ENCODE measurements around the gene PFAS. TPM values are rescaled to one million over a fixed set of nuclear protein-coding genes. Genes with fewer than 3 reads are reported as not detected.
"Not testable (repeated sequence)": the region's sequence is repeated elsewhere in the genome, so short reads cannot be mapped to it uniquely, and the experiment has no call there.

Gene PFAS
- polyA plus RNA-seq, 3 donors from 2014 or later = 5.4 to 18.2 (median 14.4) TPM

- H3K4me1 Mint-ChIP-seq = peaks cover 2 to 27% of the 10 kb centered on the region in 2 donors
- H3K36me3 Mint-ChIP-seq = peaks cover 31 to 75% (median 55%) of the 10 kb centered on the region in 3 donors
- no peak for DNase-seq
- H3K27me3 Mint-ChIP-seq (ENCODE audit: low read depth in 3 of 3) = peaks cover 0 to 2% (median 2%) of the 10 kb centered on the region in 3 donors
- H3K4me3 Mint-ChIP-seq = no peak overlapping the region
- H3K9me3 Mint-ChIP-seq = no peaks in the 10 kb centered on the region
- peak overlapping the region in 1 of 6 donors; percentile 55 for H3K27ac Mint-ChIP-seq
Measured at GRCh38 chr17:8235676-8236075, 13.4 kb upstream of the PFAS start.

- H3K9me3 Mint-ChIP-seq = no peaks in the 10 kb centered on the region
- DNase-seq = no peak
- peak overlapping the region in 1 of 6 donors; percentile 21 for H3K27ac Mint-ChIP-seq
- peaks cover 0 to 2% (median under 1%) of the 10 kb centered on the region in 3 donors for H3K27me3 Mint-ChIP-seq (ENCODE audit: low read depth in 3 of 3)
- H3K36me3 Mint-ChIP-seq = peaks cover 26 to 61% (median 45%) of the 10 kb centered on the region in 3 donors
- H3K4me1 Mint-ChIP-seq = peaks cover 2 to 27% of the 10 kb centered on the region in 2 donors
- no peak overlapping the region for H3K4me3 Mint-ChIP-seq
Measured at GRCh38 chr17:8237175-8237574, 11.9 kb upstream of the PFAS start.

- Mint-ChIP-seq H3K27me3 (ENCODE audit: low read depth in 3 of 3) (peaks cover 0 to 2% (median 0%) of the 10 kb centered on the region in 3 donors), H3K36me3 (peaks cover 22 to 59% (median 42%) of the 10 kb centered on the region in 3 donors), H3K4me1 (peaks cover 6 to 29% of the 10 kb centered on the region in 2 donors), H3K4me3 (no peak overlapping the region), H3K9me3 (no peaks in the 10 kb centered on the region), H3K27ac (peak overlapping the region in 2 of 6 donors; percentile 27 to 29)
- no peak for DNase-seq
Measured at GRCh38 chr17:8237886-8238285, 11.2 kb upstream of the PFAS start.

GRCh38 chr17:8243827-8244226, 5.3 kb upstream of the PFAS start:
- no peak overlapping the region for H3K4me3 Mint-ChIP-seq
- peaks cover 4 to 25% (median 17%) of the 10 kb centered on the region in 3 donors for H3K36me3 Mint-ChIP-seq
- peaks cover 46 to 65% of the 10 kb centered on the region in 2 donors for H3K4me1 Mint-ChIP-seq
- H3K27ac Mint-ChIP-seq = peak overlapping the region in 5 of 6 donors; percentile 16 to 86 (median 74)
- DNase-seq = no peak
- H3K9me3 Mint-ChIP-seq = no peaks in the 10 kb centered on the region
- H3K27me3 Mint-ChIP-seq (ENCODE audit: low read depth in 3 of 3) = peaks cover 13 to 21% (median 19%) of the 10 kb centered on the region in 3 donors

GRCh38 chr17:8244768-8245167, 4.3 kb upstream of the PFAS start:
- Mint-ChIP-seq H3K36me3 (peaks cover 2 to 18% (median 9%) of the 10 kb centered on the region in 3 donors), H3K9me3 (no peaks in the 10 kb centered on the region), H3K27ac (peak overlapping the region in 4 of 6 donors; percentile 49 to 94 (median 58)), H3K4me3 (no peak overlapping the region), H3K27me3 (ENCODE audit: low read depth in 3 of 3) (peaks cover 18 to 27% (median 25%) of the 10 kb centered on the region in 3 donors), H3K4me1 (peaks cover 54 to 67% of the 10 kb centered on the region in 2 donors)
- no peak for DNase-seq

- no peak for DNase-seq
- Mint-ChIP-seq H3K4me1 (peaks cover 42 to 50% of the 10 kb centered on the region in 2 donors), H3K36me3 (peaks cover 0 to 10% (median 4%) of the 10 kb centered on the region in 3 donors), H3K4me3 (peak overlapping the region; percentile 97 to 100 (median 98)), H3K27me3 (ENCODE audit: low read depth in 3 of 3) (peaks cover 18 to 27% (median 27%) of the 10 kb centered on the region in 3 donors), H3K27ac (peak overlapping the region; percentile 95 to 100 (median 99)), H3K9me3 (no peaks in the 10 kb centered on the region)
Measured at GRCh38 chr17:8249621-8250500, 772 bp downstream of the PFAS start.

- not testable (repeated sequence) for H3K9me3 Mint-ChIP-seq, H3K4me3 Mint-ChIP-seq, DNase-seq, H3K36me3 Mint-ChIP-seq, H3K27ac Mint-ChIP-seq
- Mint-ChIP-seq H3K27me3 (ENCODE audit: low read depth in 3 of 3) (peaks cover 18 to 24% (median 24%) of the 10 kb centered on the region in 3 donors), H3K4me1 (peaks cover 29 to 35% of the 10 kb centered on the region in 2 donors)
Measured at GRCh38 chr17:8251411-8251810, 2.3 kb downstream of the PFAS start.

GRCh38 chr17:8253801-8254200, 4.7 kb downstream of the PFAS start:
- Mint-ChIP-seq H3K9me3 (no peaks in the 10 kb centered on the region), H3K4me3 (no peak overlapping the region), H3K27ac (no peak overlapping the region), H3K4me1 (peaks cover 14 to 17% of the 10 kb centered on the region in 2 donors), H3K27me3 (ENCODE audit: low read depth in 3 of 3) (peaks cover 6 to 8% (median 6%) of the 10 kb centered on the region in 3 donors), H3K36me3 (peaks cover 0 to 9% (median 7%) of the 10 kb centered on the region in 3 donors)
- DNase-seq = no peak

GRCh38 chr17:8254881-8255280, 5.8 kb downstream of the PFAS start:
- DNase-seq = no peak
- H3K36me3 Mint-ChIP-seq = peaks cover 0 to 9% (median 7%) of the 10 kb centered on the region in 3 donors
- peaks cover 0 to 2% (median 0%) of the 10 kb centered on the region in 3 donors for H3K27me3 Mint-ChIP-seq (ENCODE audit: low read depth in 3 of 3)
- peaks cover 5 to 7% of the 10 kb centered on the region in 2 donors for H3K4me1 Mint-ChIP-seq
- H3K4me3 Mint-ChIP-seq = no peak overlapping the region
- H3K9me3 Mint-ChIP-seq = no peaks in the 10 kb centered on the region
- H3K27ac Mint-ChIP-seq = peak overlapping the region in 1 of 6 donors; percentile 22

- H3K9me3 Mint-ChIP-seq = no peaks in the 10 kb centered on the region
- H3K36me3 Mint-ChIP-seq = peaks cover 0 to 9% (median 7%) of the 10 kb centered on the region in 3 donors
- peaks cover 0 to under 1% of the 10 kb centered on the region in 2 donors for H3K4me1 Mint-ChIP-seq
- no peak overlapping the region for H3K4me3 Mint-ChIP-seq
- peaks cover 0 to 2% (median 0%) of the 10 kb centered on the region in 3 donors for H3K27me3 Mint-ChIP-seq (ENCODE audit: low read depth in 3 of 3)
- no peak for DNase-seq
- H3K27ac Mint-ChIP-seq = no peak overlapping the region
Measured at GRCh38 chr17:8255499-8255898, 6.4 kb downstream of the PFAS start.

GRCh38 chr17:8256291-8256690, 7.2 kb downstream of the PFAS start:
- peaks cover 4 to 13% (median 7%) of the 10 kb centered on the region in 3 donors for H3K36me3 Mint-ChIP-seq
- no peak overlapping the region for H3K4me3 Mint-ChIP-seq
- no peaks in the 10 kb centered on the region for H3K9me3 Mint-ChIP-seq

GRCh38 chr17:8256691-8257090, 7.6 kb downstream of the PFAS start:
- H3K27me3 Mint-ChIP-seq (ENCODE audit: low read depth in 3 of 3) = peaks cover 0 to 2% (median 0%) of the 10 kb centered on the region in 3 donors
- H3K4me3 Mint-ChIP-seq = no peak overlapping the region
- H3K36me3 Mint-ChIP-seq = peaks cover 4 to 13% (median 7%) of the 10 kb centered on the region in 3 donors
- DNase-seq = no peak
- no peaks in the 10 kb centered on the region for H3K4me1 Mint-ChIP-seq
- H3K27ac Mint-ChIP-seq = no peak overlapping the region
- no peaks in the 10 kb centered on the region for H3K9me3 Mint-ChIP-seq

More at GRCh38 chr17:8256291-8256690, 7.2 kb downstream of the PFAS start:
- no peak overlapping the region for H3K27ac Mint-ChIP-seq
- no peak for DNase-seq
- H3K27me3 Mint-ChIP-seq (ENCODE audit: low read depth in 3 of 3) = peaks cover 0 to 2% (median 0%) of the 10 kb centered on the region in 3 donors
- H3K4me1 Mint-ChIP-seq = no peaks in the 10 kb centered on the region

GRCh38 chr17:8257801-8258200, 8.7 kb downstream of the PFAS start:
- H3K27ac Mint-ChIP-seq = no peak overlapping the region
- H3K27me3 Mint-ChIP-seq (ENCODE audit: low read depth in 3 of 3) = peaks cover 0 to 2% (median 0%) of the 10 kb centered on the region in 3 donors
- no peaks in the 10 kb centered on the region for H3K4me1 Mint-ChIP-seq
- no peak for DNase-seq
- H3K36me3 Mint-ChIP-seq = peaks cover 4 to 19% (median 13%) of the 10 kb centered on the region in 3 donors
- no peaks in the 10 kb centered on the region for H3K9me3 Mint-ChIP-seq
- H3K4me3 Mint-ChIP-seq = no peak overlapping the region

GRCh38 chr17:8264320-8264719, 15.2 kb downstream of the PFAS start:
- Mint-ChIP-seq H3K36me3 (peaks cover 4 to 23% (median 9%) of the 10 kb centered on the region in 3 donors), H3K27me3 (ENCODE audit: low read depth in 3 of 3) (no peaks in the 10 kb centered on the region), H3K9me3 (no peaks in the 10 kb centered on the region), H3K27ac (no peak overlapping the region), H3K4me3 (no peak overlapping the region), H3K4me1 (no peaks in the 10 kb centered on the region)
- DNase-seq = no peak

Data from immature natural killer cell (primary cell).